Fibroblast of skin of right biceps (primary cell): ENCODE results near the gene PRDX2.
"Not testable (repeated sequence)": the region's sequence is repeated elsewhere in the genome, so short reads cannot be mapped to it uniquely, and the experiment has no call there.

Experiments used
- DNase-seq: peaks from one replicate; pipeline ENCODE4 v3.0.0-alpha.2; 2013

PRDX2 gene

DNA sequence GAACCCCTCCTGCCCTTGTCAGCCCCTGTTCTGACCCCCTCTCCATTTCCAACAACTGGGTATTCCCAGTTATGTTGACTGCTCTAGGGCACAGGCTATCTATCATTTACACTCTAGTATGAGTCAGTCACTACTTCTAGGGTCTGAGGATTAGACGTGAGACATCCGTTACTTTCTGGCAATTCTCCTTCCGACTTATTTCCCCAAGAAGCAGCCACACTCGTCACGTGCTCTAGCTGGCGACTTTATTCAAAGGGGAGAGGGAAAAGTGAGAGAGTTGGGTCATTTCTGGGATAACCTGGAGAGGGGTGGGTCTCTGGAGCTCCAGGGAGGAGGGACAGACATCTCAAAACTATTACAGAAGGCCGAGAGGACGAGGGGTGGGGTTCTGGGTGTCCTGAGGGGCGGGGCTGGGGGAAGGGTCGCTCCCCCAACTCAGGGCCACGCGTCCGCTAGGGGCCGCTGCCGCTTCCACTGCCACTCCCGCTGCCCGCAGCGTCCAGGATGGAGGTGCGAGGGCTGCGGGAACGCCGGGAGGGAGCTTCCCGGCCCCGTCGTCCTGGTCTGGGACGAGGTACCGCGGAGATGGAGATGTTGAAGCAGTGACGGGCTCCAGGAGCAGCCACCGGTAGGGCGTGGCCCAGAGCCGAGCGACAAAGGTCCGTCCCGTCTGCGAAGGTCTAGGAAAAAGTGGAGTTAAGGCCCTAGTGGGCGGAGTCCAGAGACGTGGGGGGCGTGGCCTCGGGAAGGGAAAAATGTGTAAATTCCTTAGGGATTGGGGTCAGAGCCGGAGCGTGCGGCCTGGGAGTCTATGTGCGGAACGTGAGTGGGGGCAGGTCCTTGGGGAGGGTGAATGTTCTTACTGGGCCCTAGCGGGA lies 23.9 kb upstream of the PRDX2 start:
- peak; percentile 57 for DNase-seq

GRCh38 chr19:12821761-12822160 lies 20.2 kb upstream of the PRDX2 start:
- peak; percentile 15 for DNase-seq

- DNase-seq = not testable (repeated sequence)
Observed at GRCh38 chr19:12817810-12818209, 16.2 kb upstream of the PRDX2 start.

DNA sequence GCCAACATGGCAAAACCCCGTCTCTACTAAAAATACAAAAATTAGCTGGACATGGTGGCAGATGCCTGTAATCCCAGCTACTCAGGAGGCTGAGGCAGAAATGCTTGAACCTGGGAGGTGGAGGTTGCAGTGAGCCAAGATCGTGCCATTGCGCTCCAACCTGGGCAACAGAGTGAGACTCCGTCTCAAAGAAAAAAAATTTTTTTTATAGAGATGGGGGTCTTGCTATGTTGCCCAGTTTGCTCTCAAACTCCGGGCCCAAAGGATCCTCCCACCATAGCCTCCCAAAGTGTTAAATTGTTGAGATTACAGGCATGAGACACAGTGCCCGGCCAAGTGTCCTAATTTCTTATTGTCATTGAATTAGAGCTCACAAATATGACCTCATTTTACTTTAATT lies 15.6 kb upstream of the PRDX2 start:
- not testable (repeated sequence) for DNase-seq

DNA sequence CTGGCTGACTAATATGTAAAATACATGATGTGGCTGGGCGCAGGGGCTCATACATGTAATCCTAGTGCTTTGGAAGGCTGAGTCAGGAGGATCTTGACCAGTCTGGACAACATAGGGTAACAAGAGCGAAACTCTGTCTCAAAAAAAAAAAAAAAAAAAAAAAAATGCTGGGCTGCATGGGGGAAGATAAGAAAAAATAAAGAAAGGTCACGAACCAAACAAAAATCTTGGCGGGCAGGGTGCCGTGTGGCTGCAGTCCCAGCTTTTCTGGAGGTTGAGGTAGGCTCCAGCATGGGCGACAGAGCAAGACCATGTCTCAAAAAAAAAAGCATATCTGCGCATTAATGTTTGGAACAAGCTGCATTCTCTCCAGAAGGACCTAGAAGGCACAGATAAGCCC lies 13.5 kb upstream of the PRDX2 start:
- DNase-seq = no peak

DNA sequence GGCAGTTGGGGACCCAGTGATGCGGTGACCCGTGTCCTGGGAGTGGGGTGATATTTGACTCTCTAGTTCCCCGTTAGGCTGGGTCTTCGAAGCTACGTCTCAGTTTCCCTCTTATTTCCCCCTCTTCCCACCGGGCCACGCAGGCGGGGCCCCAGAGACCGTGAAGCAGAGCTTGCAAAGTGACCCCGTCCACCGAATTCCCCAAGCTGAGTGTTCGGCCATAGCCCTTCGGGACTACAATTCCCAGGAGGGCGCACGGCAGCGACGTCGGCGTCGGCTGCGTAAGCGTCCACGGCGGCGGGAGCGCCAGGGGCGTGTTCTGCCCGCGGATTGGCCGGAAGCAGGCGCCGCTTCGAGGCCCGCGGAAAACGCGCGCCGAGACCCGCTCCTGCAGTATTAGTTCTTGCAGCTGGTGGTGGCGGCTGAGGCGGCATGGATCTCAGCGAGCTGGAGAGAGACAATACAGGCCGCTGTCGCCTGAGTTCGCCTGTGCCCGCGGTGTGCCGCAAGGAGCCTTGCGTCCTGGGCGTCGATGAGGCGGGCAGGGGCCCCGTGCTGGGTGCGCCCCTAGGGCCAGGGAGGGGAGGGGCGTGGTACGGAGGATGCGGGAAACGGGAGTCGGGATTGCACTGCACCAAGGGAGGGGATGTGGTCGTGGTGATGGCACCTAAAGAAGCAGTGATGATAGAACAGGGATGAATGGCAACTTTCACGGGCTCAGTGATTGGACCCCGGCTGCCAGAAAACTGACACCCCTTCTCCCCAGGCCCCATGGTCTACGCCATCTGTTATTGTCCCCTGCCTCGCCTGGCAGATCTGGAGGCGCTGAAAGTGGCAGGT lies 4.9 kb upstream of the PRDX2 start, which contains the start of gene RNASEH2A:
Gene RNASEH2A (plus strand): TSS at position 343 of the 840 bp plus-strand sequence. CDS start 90 bp downstream, at position 433.
- DNase-seq = peak; percentile 90

DNA sequence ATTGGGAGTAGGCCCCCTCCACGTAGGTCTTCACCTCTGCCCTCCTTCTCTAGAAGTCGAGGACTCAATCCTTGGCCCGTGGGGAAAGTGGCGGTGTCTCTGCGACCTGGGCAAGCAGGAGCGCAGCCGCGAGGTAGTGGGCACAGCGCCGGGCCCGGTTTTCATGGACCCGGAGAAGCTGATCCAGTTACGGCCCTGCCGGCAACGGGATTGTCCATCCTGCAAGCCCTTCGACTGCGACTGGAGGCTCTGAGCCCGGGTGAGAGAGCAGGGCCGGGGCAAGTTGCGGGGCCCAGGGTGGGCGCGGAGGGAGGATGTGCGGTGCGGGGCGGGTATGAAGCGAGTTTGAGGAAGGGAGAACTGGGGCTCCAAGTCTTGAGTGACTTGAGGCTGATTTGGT lies 2.5 kb upstream of the PRDX2 start:
- no peak for DNase-seq

DNA sequence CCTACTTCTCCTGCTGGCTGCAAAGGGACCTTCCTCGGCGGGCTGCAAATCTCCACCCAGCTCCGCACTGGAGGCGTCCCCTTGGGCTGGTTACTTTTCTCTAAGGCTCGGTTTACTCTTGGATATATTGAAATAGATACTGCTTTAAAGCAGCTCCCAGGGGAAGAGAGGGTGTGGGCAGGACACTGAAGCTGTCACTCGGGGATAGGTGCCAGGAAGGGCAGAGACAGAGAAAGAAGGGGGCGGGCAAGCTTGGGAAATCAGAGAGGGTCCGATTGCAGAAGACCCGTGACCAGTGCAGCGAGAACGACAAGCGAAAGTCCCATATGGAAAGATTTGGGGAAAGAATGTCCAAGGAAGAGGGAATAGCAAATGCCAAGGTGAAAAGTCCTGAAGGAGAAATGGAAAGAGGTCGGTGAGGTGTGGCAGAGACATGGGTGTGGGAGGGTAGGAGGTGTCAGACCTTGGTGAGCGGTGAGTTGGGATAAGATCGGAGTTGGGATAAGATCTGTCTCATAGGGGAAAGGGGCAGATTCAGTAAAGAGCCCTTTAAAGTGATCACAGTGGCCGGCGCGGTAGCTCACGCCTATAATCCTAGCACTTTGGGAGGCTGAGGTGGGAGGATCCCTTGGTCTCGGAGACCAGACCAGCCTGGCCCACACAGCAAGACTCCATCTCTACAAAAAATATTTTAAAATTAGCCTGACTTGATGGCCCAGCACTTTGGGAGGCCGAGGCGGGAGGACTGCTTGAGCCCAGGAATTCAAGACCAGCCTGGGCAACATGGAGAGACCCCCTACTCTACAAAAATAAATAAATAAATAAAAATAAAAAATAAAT lies 887 bp upstream of the PRDX2 start:
- DNase-seq = no peak

- DNase-seq = no peak
Observed at GRCh38 chr19:12800923-12801465, 606 bp downstream of the PRDX2 start.

- DNase-seq = no peak
Observed at GRCh38 chr19:12800466-12800770, 1.2 kb downstream of the PRDX2 start.

- no peak for DNase-seq
Observed at GRCh38 chr19:12799742-12800465, 1.7 kb downstream of the PRDX2 start.

- DNase-seq = not testable (repeated sequence)
Observed at GRCh38 chr19:12797607-12798006, 4.0 kb downstream of the PRDX2 start.

GRCh38 chr19:12797141-12797587 lies 4.4 kb downstream of the PRDX2 start:
- DNase-seq = no peak

DNA sequence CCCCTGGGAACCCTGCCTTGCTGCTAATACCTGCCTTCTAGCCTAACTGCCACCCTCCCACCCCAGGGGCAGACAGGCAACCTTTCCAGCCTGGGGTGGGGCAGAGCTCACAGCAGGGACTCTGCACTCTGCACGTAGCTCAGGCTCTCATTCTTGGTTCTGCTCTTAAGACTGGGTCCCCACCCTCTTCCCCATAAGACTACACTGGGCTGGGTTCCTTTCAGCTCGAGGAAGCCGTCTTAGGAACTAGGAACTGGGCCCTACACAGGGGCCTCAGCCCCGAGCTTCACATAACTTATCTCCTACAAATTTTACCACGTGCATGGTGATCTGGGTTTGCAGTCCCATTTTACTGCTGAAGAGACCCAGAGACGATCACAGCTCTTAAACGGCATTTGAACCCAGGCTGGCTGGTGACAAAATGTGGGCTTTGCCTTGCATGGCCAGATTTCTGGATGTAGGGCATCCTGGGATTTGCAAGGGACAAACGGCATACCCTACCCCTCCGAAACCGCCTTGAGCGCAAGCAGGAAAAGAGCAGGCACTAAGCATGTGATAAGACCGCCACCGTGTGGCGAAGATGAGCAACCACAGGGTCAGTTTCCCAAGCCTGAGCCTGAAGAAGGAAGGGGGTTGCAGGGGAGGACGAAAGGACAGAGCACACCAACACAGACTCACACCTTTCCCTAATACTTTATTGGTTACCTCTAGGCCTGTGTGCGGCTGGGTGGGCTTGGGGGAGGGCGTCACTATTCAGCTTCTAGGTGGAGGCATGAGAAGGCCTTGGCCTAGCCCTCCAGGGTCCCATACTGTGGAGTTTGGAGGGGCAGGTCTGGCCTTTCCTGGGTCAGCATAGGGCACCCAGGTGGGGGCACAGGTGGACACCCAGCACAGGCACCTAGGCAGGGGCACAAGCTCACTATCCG lies 5.2 kb downstream of the PRDX2 start:
- peak; percentile 77 for DNase-seq

GRCh38 chr19:12794971-12795381 lies 6.6 kb downstream of the PRDX2 start:
- no peak for DNase-seq

GRCh38 chr19:12794196-12794941 lies 7.2 kb downstream of the PRDX2 start:
- DNase-seq = no peak

- DNase-seq = peak; percentile 94
Observed at GRCh38 chr19:12793290-12794195, 8.1 kb downstream of the PRDX2 start.

DNA sequence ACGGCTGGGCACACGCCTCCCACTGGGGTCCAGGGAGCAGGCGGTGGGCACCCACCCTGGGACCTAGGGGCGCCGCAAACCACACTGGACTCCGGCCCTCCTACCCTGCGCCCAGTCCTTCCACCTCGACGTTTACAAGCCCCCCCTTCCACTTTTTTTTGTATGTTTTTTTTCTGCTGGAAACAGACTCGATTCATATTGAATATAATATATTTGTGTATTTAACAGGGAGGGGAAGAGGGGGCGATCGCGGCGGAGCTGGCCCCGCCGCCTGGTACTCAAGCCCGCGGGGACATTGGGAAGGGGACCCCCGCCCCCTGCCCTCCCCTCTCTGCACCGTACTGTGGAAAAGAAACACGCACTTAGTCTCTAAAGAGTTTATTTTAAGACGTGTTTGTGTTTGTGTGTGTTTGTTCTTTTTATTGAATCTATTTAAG lies 8.7 kb downstream of the PRDX2 start:
- DNase-seq = no peak
